Measurements from ENCODE around the gene RIMBP3B.
"Not testable (repeated sequence)": the region's sequence is repeated elsewhere in the genome, so short reads cannot be mapped to it uniquely, and the experiment has no call there.

RIMBP3B gene

GRCh38 chr22:21383701-21384467 lies at the start of gene RIMBP3B:
Gene RIMBP3B, plus strand, starts transcription at chr22:21383751. Its CDS starts 108 bp downstream, at chr22:21383859.
- not testable (repeated sequence) for DNase-seq

GRCh38 chr22:21357527-21357926 lies 26.0 kb upstream of the RIMBP3B start:
- DNase-seq: not testable (repeated sequence)

- not testable (repeated sequence) for DNase-seq
Observed at GRCh38 chr22:21360525-21360924, 23.0 kb upstream of the RIMBP3B start.

- not testable (repeated sequence) for DNase-seq
Observed at GRCh38 chr22:21362473-21362872, 21.1 kb upstream of the RIMBP3B start.

- not testable (repeated sequence) for DNase-seq
Observed at GRCh38 chr22:21363061-21363460, 20.5 kb upstream of the RIMBP3B start.

GRCh38 chr22:21363803-21364202 lies 19.7 kb upstream of the RIMBP3B start:
- not testable (repeated sequence) for DNase-seq

- DNase-seq: not testable (repeated sequence)
Observed at GRCh38 chr22:21364362-21364761, 19.2 kb upstream of the RIMBP3B start.

GRCh38 chr22:21365337-21365736 lies 18.2 kb upstream of the RIMBP3B start:
- DNase-seq: not testable (repeated sequence)

- not testable (repeated sequence) for DNase-seq
Observed at GRCh38 chr22:21368603-21369310, 14.8 kb upstream of the RIMBP3B start.

GRCh38 chr22:21375880-21376279 lies 7.7 kb upstream of the RIMBP3B start:
- not testable (repeated sequence) for DNase-seq

GRCh38 chr22:21384468-21385357 lies 1.2 kb downstream of the RIMBP3B start:
- DNase-seq: not testable (repeated sequence)

GRCh38 chr22:21389480-21389879 lies 5.9 kb downstream of the RIMBP3B start:
- DNase-seq: not testable (repeated sequence)

- DNase-seq: not testable (repeated sequence)
Observed at GRCh38 chr22:21390013-21390412, 6.5 kb downstream of the RIMBP3B start.

- DNase-seq: not testable (repeated sequence)
Observed at GRCh38 chr22:21394613-21395012, 11.1 kb downstream of the RIMBP3B start.

GRCh38 chr22:21401197-21401969 lies 17.8 kb downstream of the RIMBP3B start:
- DNase-seq: not testable (repeated sequence)

- DNase-seq: not testable (repeated sequence)
Observed at GRCh38 chr22:21402763-21403314, 19.3 kb downstream of the RIMBP3B start.

GRCh38 chr22:21407139-21407538 lies 23.6 kb downstream of the RIMBP3B start:
- not testable (repeated sequence) for DNase-seq

- DNase-seq: not testable (repeated sequence)
Observed at GRCh38 chr22:21407792-21408191, 24.2 kb downstream of the RIMBP3B start.

- DNase-seq: not testable (repeated sequence)
Observed at GRCh38 chr22:21416375-21416774, 32.8 kb downstream of the RIMBP3B start.

- DNase-seq: not testable (repeated sequence)
Observed at GRCh38 chr22:21417227-21417746, 33.7 kb downstream of the RIMBP3B start, which contains the start of gene HIC2. Gene HIC2, plus strand, starts transcription at chr22:21417371. Its CDS starts 25,461 bp downstream, at chr22:21442832.

All from anterior cingulate cortex (tissue), 58 donors.